Tibial artery (tissue), 4 donors: ENCODE data around the gene CYB561D2.

Experiments used
- DNase-seq, 2 donors: peaks; one replicate each; pipeline ENCODE4 v3.0.0-alpha.2; 2019
- H3K27ac ChIP-seq, 2 donors: fragments of 200-600 bp; sonication (generic) in 1 of 2; 1 replicate in 1 of 2; 2 replicates in 1 of 2; pipeline ENCODE4 v1.5.1; 2018 to 2019; ENCODE audit warnings: mild to moderate bottlenecking in 1 of 2
- H3K27me3 ChIP-seq, 2 donors: fragments of 200-600 bp; sonication (generic) in 1 of 2; one replicate each; pipeline versions ENCODE4 v1.5.1 to v1.6.0; 2016 to 2019
- H3K36me3 ChIP-seq, 3 donors: fragments of 200-600 bp; sonication (generic) in 2 of 3; one replicate each; pipeline ENCODE4 v1.5.1; 2016 to 2019; ENCODE audit warnings: mild to moderate bottlenecking in 2 of 3
- H3K4me1 ChIP-seq, 4 donors: fragments of 200-600 bp; sonication (generic) in 2 of 4; 1 replicate in 3 of 4; 2 replicates in 1 of 4; pipeline ENCODE4 v1.5.1; 2016 to 2019
- H3K4me3 ChIP-seq, 2 donors: fragments of 200-600 bp; sonication (generic) in 1 of 2; 1 replicate in 1 of 2; 2 replicates in 1 of 2; pipeline ENCODE4 v1.5.1; 2018 to 2019; ENCODE audit warnings: mild to moderate bottlenecking in 2 of 2
- H3K9me3 ChIP-seq, 3 donors: fragments of 200-600 bp; sonication (generic) in 1 of 3; one replicate each; pipeline ENCODE4 v1.5.1; 2016 to 2019
- intact Hi-C: fragments of 100-400 bp; cut with DNase I; formaldehyde crosslinking; loops from one replicate; pipeline ENCODE4 v1.15.0; 2023; ENCODE audit warnings: low total_unique reads
- TF ChIP-seq, protein P1 (sequence below), 2 experiments: fragments of 200-600 bp in 1 of 2; fragments of 450-650 bp in 1 of 2; IDR thresholded peaks; one replicate each; pipeline ENCODE4 v1.5.1; 2017 to 2019; ENCODE audit warnings: antibody characterized with exemption in 2 of 2, mild to moderate bottlenecking in 1 of 2, moderate library complexity in 1 of 2

Gene CYB561D2

DNA sequence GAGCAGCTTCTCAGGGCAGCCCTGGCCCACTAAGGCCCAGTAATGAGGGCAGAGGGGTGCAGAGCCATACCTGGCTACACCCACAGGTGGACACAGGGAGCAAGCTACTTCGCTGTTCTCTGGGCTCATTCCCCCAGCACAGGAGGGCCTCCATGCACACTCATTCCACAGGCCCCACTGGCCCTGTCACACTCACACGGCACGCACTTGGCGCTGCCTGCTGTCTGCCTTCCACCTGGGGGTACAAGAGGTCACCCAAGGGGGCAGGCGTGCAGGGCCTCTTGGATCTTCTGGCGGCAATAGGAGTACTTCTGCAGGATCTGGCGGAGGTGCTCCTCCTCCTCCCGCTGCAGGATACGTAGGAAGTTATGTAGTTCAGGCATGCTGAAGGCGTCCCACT is 20.3 kb upstream of the CYB561D2 start:
- peaks cover 30 to 47% (median 44%) of the 10 kb centered on the region in 3 donors for H3K36me3 ChIP-seq
- TF ChIP-seq, protein P1, sequence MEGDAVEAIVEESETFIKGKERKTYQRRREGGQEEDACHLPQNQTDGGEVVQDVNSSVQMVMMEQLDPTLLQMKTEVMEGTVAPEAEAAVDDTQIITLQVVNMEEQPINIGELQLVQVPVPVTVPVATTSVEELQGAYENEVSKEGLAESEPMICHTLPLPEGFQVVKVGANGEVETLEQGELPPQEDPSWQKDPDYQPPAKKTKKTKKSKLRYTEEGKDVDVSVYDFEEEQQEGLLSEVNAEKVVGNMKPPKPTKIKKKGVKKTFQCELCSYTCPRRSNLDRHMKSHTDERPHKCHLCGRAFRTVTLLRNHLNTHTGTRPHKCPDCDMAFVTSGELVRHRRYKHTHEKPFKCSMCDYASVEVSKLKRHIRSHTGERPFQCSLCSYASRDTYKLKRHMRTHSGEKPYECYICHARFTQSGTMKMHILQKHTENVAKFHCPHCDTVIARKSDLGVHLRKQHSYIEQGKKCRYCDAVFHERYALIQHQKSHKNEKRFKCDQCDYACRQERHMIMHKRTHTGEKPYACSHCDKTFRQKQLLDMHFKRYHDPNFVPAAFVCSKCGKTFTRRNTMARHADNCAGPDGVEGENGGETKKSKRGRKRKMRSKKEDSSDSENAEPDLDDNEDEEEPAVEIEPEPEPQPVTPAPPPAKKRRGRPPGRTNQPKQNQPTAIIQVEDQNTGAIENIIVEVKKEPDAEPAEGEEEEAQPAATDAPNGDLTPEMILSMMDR (IDR thresholded peaks at IDR 0.05) = no peak
- no peak overlapping the region for H3K4me3 ChIP-seq
- peaks cover 0 to 50% (median 38%) of the 10 kb centered on the region in 4 donors for H3K4me1 ChIP-seq
- no peak for DNase-seq
- H3K27me3 ChIP-seq = no peaks in the 10 kb centered on the region
- intact Hi-C loops = no loop called here
- no peak overlapping the region for H3K27ac ChIP-seq
- no peaks in the 10 kb centered on the region for H3K9me3 ChIP-seq

- H3K9me3 ChIP-seq = no peaks in the 10 kb centered on the region
- no peak for DNase-seq
- intact Hi-C loops = no loop called here
- TF ChIP-seq, protein P1 (IDR thresholded peaks at IDR 0.05) = no peak
- no peak overlapping the region for H3K27ac ChIP-seq
- H3K27me3 ChIP-seq = no peaks in the 10 kb centered on the region
- peaks cover 23 to 36% (median 34%) of the 10 kb centered on the region in 3 donors for H3K36me3 ChIP-seq
- H3K4me1 ChIP-seq = peaks cover 0 to 61% (median 45%) of the 10 kb centered on the region in 4 donors
- no peak overlapping the region for H3K4me3 ChIP-seq
Observed at GRCh38 chr3:50331364-50331907, 19.2 kb upstream of the CYB561D2 start.

DNA sequence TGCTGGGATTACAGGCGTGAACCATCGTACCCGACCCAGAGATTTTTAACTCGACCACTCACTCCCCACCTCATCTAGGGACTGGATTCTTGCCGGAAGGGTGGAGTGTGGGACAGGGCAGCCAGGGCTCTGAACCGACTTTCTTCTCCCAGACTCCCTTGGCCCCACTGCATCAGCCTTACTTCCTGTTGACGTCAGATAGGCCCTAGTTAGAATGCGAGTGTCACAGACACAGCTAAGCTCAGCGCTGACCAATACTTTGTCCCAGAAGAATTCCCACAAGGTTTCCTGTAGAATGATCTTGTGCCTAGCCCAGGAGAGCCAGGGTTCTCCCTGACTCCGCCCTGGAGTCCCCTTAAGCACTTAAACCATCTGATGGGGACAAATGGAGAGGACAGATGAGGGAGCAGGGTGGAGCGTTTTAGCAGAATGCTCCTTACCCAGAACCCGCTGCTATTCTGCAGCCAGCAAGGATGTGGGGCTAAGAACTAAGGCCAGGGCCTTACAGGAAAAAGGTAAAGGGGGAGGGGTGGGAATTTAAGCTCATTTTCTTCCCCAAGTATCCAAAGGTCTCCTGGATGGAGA is 16.8 kb upstream of the CYB561D2 start:
- Histone ChIP-seq H3K27me3 (no peaks in the 10 kb centered on the region), H3K27ac (peak overlapping the region; percentile 98 to 99), H3K9me3 (no peaks in the 10 kb centered on the region), H3K4me3 (no peak overlapping the region), H3K36me3 (peaks cover 23 to 34% (median 32%) of the 10 kb centered on the region in 3 donors), H3K4me1 (peaks cover 0 to 57% (median 39%) of the 10 kb centered on the region in 4 donors)
- TF ChIP-seq, protein P1 (IDR thresholded peaks at IDR 0.05) = no peak
- DNase-seq = peak; percentile 59 to 88
- intact Hi-C loops = no loop called here

DNA sequence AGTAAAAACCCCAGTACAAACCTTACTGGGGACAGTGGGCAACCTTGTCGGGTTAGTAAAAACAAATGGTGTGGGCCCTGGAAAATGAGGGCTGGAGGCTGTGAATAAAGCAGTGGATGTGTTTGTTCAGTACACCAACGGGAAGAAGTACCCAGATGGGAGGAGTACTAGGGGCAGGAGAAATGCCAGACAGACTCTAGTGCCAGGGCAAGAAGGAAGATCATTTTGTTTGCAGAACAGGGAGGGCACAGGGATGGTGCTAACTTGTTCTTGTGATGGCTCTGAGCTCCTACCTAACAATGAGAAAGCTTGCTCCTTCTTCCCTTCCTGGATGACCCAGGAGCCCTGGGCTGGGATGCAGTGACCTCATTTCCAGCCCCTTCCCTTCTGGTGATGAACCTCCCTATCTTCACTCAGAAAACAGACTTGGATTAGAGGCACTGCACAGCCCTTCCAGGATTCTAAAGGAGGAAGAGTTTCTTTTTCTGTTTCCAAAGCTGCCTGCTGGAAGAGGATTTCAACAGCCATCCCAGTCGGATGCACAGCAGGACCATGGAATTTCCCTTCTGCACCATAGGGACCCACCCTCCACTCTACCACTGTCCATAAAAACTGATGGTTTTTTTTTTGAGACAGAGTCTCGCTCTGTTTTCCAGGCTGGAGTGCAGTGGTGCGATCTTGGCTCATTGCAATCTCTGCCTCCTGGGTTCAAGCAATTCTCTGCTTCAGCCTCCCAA is 16.2 kb upstream of the CYB561D2 start:
- H3K4me3 ChIP-seq = no peak overlapping the region
- intact Hi-C loops = no loop called here
- DNase-seq = no peak
- H3K27me3 ChIP-seq = no peaks in the 10 kb centered on the region
- TF ChIP-seq, protein P1 (IDR thresholded peaks at IDR 0.05) = no peak
- peaks cover 0 to 61% (median 43%) of the 10 kb centered on the region in 4 donors for H3K4me1 ChIP-seq
- H3K27ac ChIP-seq = peak overlapping the region; percentile 98 to 99
- H3K9me3 ChIP-seq = no peaks in the 10 kb centered on the region
- peaks cover 23 to 30% (median 29%) of the 10 kb centered on the region in 3 donors for H3K36me3 ChIP-seq

DNA sequence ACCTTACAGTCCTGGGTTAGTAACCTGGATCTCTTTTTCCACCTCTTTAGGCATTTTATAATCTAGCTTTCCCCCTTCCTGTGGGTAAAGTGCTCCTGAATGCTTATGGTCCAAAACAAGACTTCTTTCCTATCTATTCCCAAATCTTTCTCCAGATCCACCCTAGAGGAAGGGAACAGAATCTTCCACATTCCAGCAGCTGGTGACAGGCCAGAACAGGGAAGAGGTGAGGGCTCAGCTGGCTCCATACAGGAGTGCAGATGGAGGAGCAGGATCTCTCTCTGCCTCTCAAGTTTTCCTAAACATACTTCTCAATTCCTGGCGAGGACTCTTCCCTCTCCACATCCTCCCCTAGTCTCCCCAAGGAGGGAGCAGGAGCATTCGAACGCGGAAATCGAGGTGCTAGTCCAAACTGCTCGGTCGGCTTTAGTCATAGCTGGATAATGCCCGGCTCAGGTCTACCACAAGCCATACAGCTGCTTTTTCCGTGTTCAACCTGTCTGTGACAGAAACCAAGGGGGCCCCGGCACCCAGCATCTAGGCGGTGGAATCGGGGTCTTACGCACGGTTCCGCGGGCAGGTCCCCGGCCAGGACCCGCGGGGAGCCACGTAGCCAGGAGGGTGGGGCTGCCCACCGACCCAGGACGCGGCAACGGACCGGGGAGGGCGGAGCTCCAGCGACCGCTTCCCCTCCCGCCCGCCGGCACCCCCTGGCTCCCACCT is 14.0 kb upstream of the CYB561D2 start:
- Histone ChIP-seq H3K36me3 (peaks cover 4 to 9% (median 8%) of the 10 kb centered on the region in 3 donors), H3K4me3 (peak overlapping the region; percentile 87 to 94), H3K27me3 (no peaks in the 10 kb centered on the region), H3K9me3 (no peaks in the 10 kb centered on the region), H3K27ac (peak overlapping the region; percentile 98 to 99), H3K4me1 (peaks cover 0 to 78% (median 58%) of the 10 kb centered on the region in 4 donors)
- intact Hi-C loops = no loop called here
- no peak for DNase-seq
- TF ChIP-seq, protein P1 (IDR thresholded peaks at IDR 0.05) = no peak
